Urinary bladder (tissue), 4 donors: ENCODE data around the gene ACVR1B. TPM values are rescaled to one million over a fixed set of nuclear protein-coding genes. Genes with fewer than 3 reads are reported as not detected.

Experiments used
- DNase-seq: peaks from one replicate; pipeline ENCODE4 v3.0.0-alpha.2; 2015; ENCODE audit errors: extremely low spot score
- H3K27ac ChIP-seq: one replicate; pipeline ENCODE4 v1.5.1; 2013; ENCODE audit warnings: low read depth, mild to moderate bottlenecking, moderate library complexity
- H3K36me3 ChIP-seq: one replicate; pipeline ENCODE4 v1.6.1; 2013; ENCODE audit warnings: mild to moderate bottlenecking, moderate library complexity; ENCODE audit not compliant: insufficient read depth
- H3K4me1 ChIP-seq: one replicate; pipeline ENCODE4 v1.6.1; 2013; ENCODE audit warnings: mild to moderate bottlenecking, moderate library complexity; ENCODE audit not compliant: insufficient read depth
- H3K4me3 ChIP-seq: one replicate; pipeline ENCODE4 v1.5.1; 2013; ENCODE audit warnings: low read depth, low read length
- WGBS: extraction: QIAGEN DNeasy Blood & Tissue Kit; methylation state at CpG from one replicate; pipeline ENCODE4 v1.1.7; 2013; 5-methylcytosine and 5-hydroxymethylcytosine counted together
- polyA plus RNA-seq: library from polyadenylated mRNA; stranded (reverse); fragments of 200-250 nt; gene quantifications from one replicate; pipeline ENCODE4 v1.2.3, GENCODE V29; 2013
- total RNA-seq: library from RNA; depleted of rRNA; stranded (reverse); fragments of >200 nt; gene quantifications from one replicate; pipeline ENCODE4 v1.2.3, GENCODE V29; 2014
- donor health status: healthy with polysubstance abuse.
- donor health status: healthy.

ACVR1B gene
- total and polyA plus RNA-seq, 2 donors: 9.5 to 14.8 TPM

GRCh38 chr12:52003016-52003550 lies 51.6 kb downstream of the ACVR1B start:
- WGBS: 91% methylated on average over 8 of the region's 8 CpGs
- no peak for DNase-seq

GRCh38 chr12:52003591-52003990 lies 52.1 kb downstream of the ACVR1B start:
- H3K36me3 ChIP-seq: no peaks in the 10 kb centered on the region
- no peak for DNase-seq
- no peaks in the 10 kb centered on the region for H3K4me1 ChIP-seq
- 74% methylated on average over 6 of the region's 6 CpGs for WGBS
- no peak overlapping the region for H3K4me3 ChIP-seq
- no peak overlapping the region for H3K27ac ChIP-seq

More at GRCh38 chr12:52003016-52003550, 51.6 kb downstream of the ACVR1B start:
- Histone ChIP-seq H3K36me3 (no peaks in the 10 kb centered on the region), H3K4me3 (no peak overlapping the region), H3K4me1 (no peaks in the 10 kb centered on the region), H3K27ac (no peak overlapping the region)

- no peaks in the 10 kb centered on the region for H3K4me1 ChIP-seq
Measured at GRCh38 chr12:52004042-52004648, 52.6 kb downstream of the ACVR1B start.

GRCh38 chr12:52005218-52005902 lies 53.9 kb downstream of the ACVR1B start:
- no peak overlapping the region for H3K4me3 ChIP-seq

More at GRCh38 chr12:52004042-52004648, 52.6 kb downstream of the ACVR1B start:
- Histone ChIP-seq H3K27ac (no peak overlapping the region), H3K36me3 (no peaks in the 10 kb centered on the region), H3K4me3 (no peak overlapping the region)
- DNase-seq: no peak
- WGBS: 51% methylated on average over 5 of the region's 5 CpGs

GRCh38 chr12:52005903-52006703 lies 54.6 kb downstream of the ACVR1B start:
- Histone ChIP-seq H3K27ac (no peak overlapping the region), H3K4me3 (peak overlapping the region; percentile 67), H3K4me1 (no peaks in the 10 kb centered on the region), H3K36me3 (no peaks in the 10 kb centered on the region)
- no peak for DNase-seq
- WGBS: 46% methylated on average over 28 of the region's 28 CpGs

More at GRCh38 chr12:52005218-52005902, 53.9 kb downstream of the ACVR1B start:
- Histone ChIP-seq H3K4me1 (no peaks in the 10 kb centered on the region), H3K36me3 (no peaks in the 10 kb centered on the region), H3K27ac (no peak overlapping the region)
- 90% methylated on average over 10 of the region's 10 CpGs for WGBS
- DNase-seq: no peak

GRCh38 chr12:52006726-52007157 lies 55.2 kb downstream of the ACVR1B start, which contains the start of gene TAMALIN:
Gene TAMALIN (plus strand): TSS chr12:52006946. CDS start chr12:52007020, 74 bp downstream.
- Histone ChIP-seq H3K27ac (peak within 1 kb of the TSS; percentile 82), H3K36me3 (no peaks in the 10 kb centered on the region), H3K4me1 (no peaks in the 10 kb centered on the region), H3K4me3 (peak within 1 kb of the TSS; percentile 67)
- WGBS: under 1% methylated on average over 60 of the region's 60 CpGs
- no peak for DNase-seq

GRCh38 chr12:52007158-52007921 lies 55.8 kb downstream of the ACVR1B start:
- WGBS: 7% methylated on average over 72 of the region's 72 CpGs
- Histone ChIP-seq H3K4me1 (no peaks in the 10 kb centered on the region), H3K27ac (peak overlapping the region; percentile 82), H3K4me3 (peak overlapping the region; percentile 67), H3K36me3 (no peaks in the 10 kb centered on the region)
- no peak for DNase-seq

- peak overlapping the region; percentile 82 for H3K27ac ChIP-seq
- WGBS: 55% methylated on average over 5 of the region's 5 CpGs
- no peaks in the 10 kb centered on the region for H3K36me3 ChIP-seq
- DNase-seq: no peak
- H3K4me1 ChIP-seq: no peaks in the 10 kb centered on the region
- H3K4me3 ChIP-seq: peak overlapping the region; percentile 67
Measured at GRCh38 chr12:52007982-52008510, 56.5 kb downstream of the ACVR1B start.

- H3K27ac ChIP-seq: peak overlapping the region; percentile 11
- WGBS: 70% methylated on average over 10 of the region's 10 CpGs
- no peak overlapping the region for H3K4me3 ChIP-seq
- H3K36me3 ChIP-seq: no peaks in the 10 kb centered on the region
- H3K4me1 ChIP-seq: no peaks in the 10 kb centered on the region
- DNase-seq: no peak
Measured at GRCh38 chr12:52009081-52009751, 57.7 kb downstream of the ACVR1B start.

- no peaks in the 10 kb centered on the region for H3K36me3 ChIP-seq
Measured at GRCh38 chr12:52010152-52010622, 58.7 kb downstream of the ACVR1B start.

GRCh38 chr12:52010692-52011601 lies 59.4 kb downstream of the ACVR1B start:
- WGBS: 51% methylated on average over 8 of the region's 8 CpGs
- no peak for DNase-seq
- Histone ChIP-seq H3K36me3 (no peaks in the 10 kb centered on the region), H3K27ac (peak overlapping the region; percentile 49), H3K4me1 (no peaks in the 10 kb centered on the region), H3K4me3 (no peak overlapping the region)

More at GRCh38 chr12:52010152-52010622, 58.7 kb downstream of the ACVR1B start:
- DNase-seq: peak; percentile 76
- H3K27ac ChIP-seq: peak overlapping the region; percentile 70
- no peak overlapping the region for H3K4me3 ChIP-seq
- 17% methylated on average over 11 of the region's 11 CpGs for WGBS
- H3K4me1 ChIP-seq: no peaks in the 10 kb centered on the region
